Measurements from ENCODE around the gene CCDC170. TPM values are rescaled to one million over a fixed set of nuclear protein-coding genes. Genes with fewer than 3 reads are reported as not detected.

The CCDC170 gene
- total RNA-seq, 1 donor from 2014 or later: 0.07 TPM

GRCh38 chr6:151658091-151658490, 164.3 kb downstream of the CCDC170 start:
- Mint-ChIP-seq H3K4me3 (no peak overlapping the region), H3K4me1 (peaks cover 2% of the 10 kb centered on the region), H3K36me3 (no peaks in the 10 kb centered on the region), H3K9me3 (peaks cover 9% of the 10 kb centered on the region), H3K27me3 (ENCODE audit: insufficient read depth, low read depth) (peaks cover 2% of the 10 kb centered on the region), H3K27ac (no peak overlapping the region)
- Histone ChIP-seq H3K27me3 (no peaks in the 10 kb centered on the region), H4K20me1 (ENCODE audit: low read depth) (no peaks in the 10 kb centered on the region), H3K79me2 (ENCODE audit: low read depth) (no peaks in the 10 kb centered on the region), H3K4me2 (no peak overlapping the region), H3K9me3 (ENCODE audit: low read depth) (no peaks in the 10 kb centered on the region), H3F3A (ENCODE audit: low read depth) (no peaks in the 10 kb centered on the region), H3K36me3 (no peaks in the 10 kb centered on the region), H2AFZ (replicated peaks) (no peak overlapping the region), H3K4me3 (no peak overlapping the region), H3K4me1 (no peaks in the 10 kb centered on the region), H3K9ac (no peak overlapping the region), H3K27ac (no peak overlapping the region)
- TF ChIP-seq EZH2phosphoT487 (IDR thresholded peaks at IDR 0.05) (no peak), CTCF (IDR thresholded peaks at IDR 0.05) (no peak), EZH2 (IDR thresholded peaks at IDR 0.05) (no peak)
- DNase-seq (ENCODE audit: low spot score): no peak

DNA sequence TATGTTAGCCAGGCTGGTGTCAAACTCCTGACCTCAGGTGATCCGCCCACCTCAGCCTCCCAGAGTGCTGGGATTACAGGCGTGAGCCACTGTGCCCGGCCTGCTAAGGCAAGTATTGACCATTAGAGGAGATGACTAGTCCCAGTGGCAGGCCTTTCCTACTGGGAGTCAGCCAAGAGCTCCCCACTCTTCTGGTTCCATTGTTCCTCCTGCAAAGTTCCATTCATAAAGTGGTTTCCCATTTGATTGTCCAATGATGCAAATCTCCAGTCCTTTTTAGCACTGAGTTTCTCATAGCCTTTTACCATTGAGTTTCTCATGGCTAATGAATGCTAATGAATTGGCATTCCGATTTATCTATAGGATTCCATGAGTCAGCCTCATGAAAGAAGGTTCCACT, 165.4 kb downstream of the CCDC170 start:
- H3K4me2 ChIP-seq: no peak overlapping the region
- no peak overlapping the region for H3K27ac Mint-ChIP-seq
- H3K4me1 Mint-ChIP-seq: peaks cover 2% of the 10 kb centered on the region
- no peaks in the 10 kb centered on the region for H3K36me3 ChIP-seq
- H2AFZ ChIP-seq (replicated peaks): no peak overlapping the region
- no peak overlapping the region for H3K9ac ChIP-seq
- H3F3A ChIP-seq (ENCODE audit: low read depth): no peaks in the 10 kb centered on the region
- H4K20me1 ChIP-seq (ENCODE audit: low read depth): no peaks in the 10 kb centered on the region
- no peak for TF ChIP-seq EZH2phosphoT487 (IDR thresholded peaks at IDR 0.05)
- TF ChIP-seq CTCF (IDR thresholded peaks at IDR 0.05): no peak
- no peak for TF ChIP-seq EZH2 (IDR thresholded peaks at IDR 0.05)
- no peak overlapping the region for H3K27ac ChIP-seq
- H3K27me3 ChIP-seq: no peaks in the 10 kb centered on the region
- H3K27me3 Mint-ChIP-seq (ENCODE audit: insufficient read depth, low read depth): peaks cover 2% of the 10 kb centered on the region
- no peaks in the 10 kb centered on the region for H3K79me2 ChIP-seq (ENCODE audit: low read depth)
- H3K9me3 ChIP-seq (ENCODE audit: low read depth): no peaks in the 10 kb centered on the region
- H3K36me3 Mint-ChIP-seq: no peaks in the 10 kb centered on the region
- DNase-seq (ENCODE audit: low spot score): no peak
- no peak overlapping the region for H3K4me3 Mint-ChIP-seq
- H3K9me3 Mint-ChIP-seq: peaks cover 9% of the 10 kb centered on the region
- peaks cover 4% of the 10 kb centered on the region for H3K4me1 ChIP-seq
- no peak overlapping the region for H3K4me3 ChIP-seq

GRCh38 chr6:151661509-151661908, 167.7 kb downstream of the CCDC170 start:
- Histone ChIP-seq H3K27me3 (no peaks in the 10 kb centered on the region), H3K4me2 (no peak overlapping the region), H3K4me1 (peaks cover 4% of the 10 kb centered on the region), H3K9ac (no peak overlapping the region), H4K20me1 (ENCODE audit: low read depth) (no peaks in the 10 kb centered on the region), H3K4me3 (no peak overlapping the region), H3K36me3 (no peaks in the 10 kb centered on the region), H3K79me2 (ENCODE audit: low read depth) (no peaks in the 10 kb centered on the region), H3F3A (ENCODE audit: low read depth) (no peaks in the 10 kb centered on the region), H2AFZ (replicated peaks) (no peak overlapping the region), H3K27ac (no peak overlapping the region), H3K9me3 (ENCODE audit: low read depth) (no peaks in the 10 kb centered on the region)
- Mint-ChIP-seq H3K4me3 (no peak overlapping the region), H3K27ac (no peak overlapping the region), H3K4me1 (peaks cover 2% of the 10 kb centered on the region), H3K9me3 (no peaks in the 10 kb centered on the region), H3K27me3 (ENCODE audit: insufficient read depth, low read depth) (no peaks in the 10 kb centered on the region), H3K36me3 (no peaks in the 10 kb centered on the region)
- DNase-seq (ENCODE audit: low spot score): no peak
- no peak for TF ChIP-seq CTCF (IDR thresholded peaks at IDR 0.05)
- no peak for TF ChIP-seq EZH2phosphoT487 (IDR thresholded peaks at IDR 0.05)
- no peak for TF ChIP-seq EZH2 (IDR thresholded peaks at IDR 0.05)

All from neural progenitor cell (in vitro differentiated cells).